PC-9 (cell line): ENCODE results near the gene UBE2V1.

Experiments used
- EZH2 ChIP-seq: fragments of 200-600 bp; sonication (generic); IDR thresholded peaks from 2 replicates; pipeline ENCODE4 v1.8.0; 2017; ENCODE audit warnings: antibody characterized with exemption, low read depth
- TF ChIP-seq, protein P1 (sequence below): fragments of 200-600 bp; sonication (generic); conservative IDR thresholded peaks from 2 replicates; pipeline ENCODE4 v1.6.1; 2017; ENCODE audit warnings: mixed run types, antibody characterized with exemption, mild to moderate bottlenecking, moderate library complexity

- TF ChIP-seq, protein P1, sequence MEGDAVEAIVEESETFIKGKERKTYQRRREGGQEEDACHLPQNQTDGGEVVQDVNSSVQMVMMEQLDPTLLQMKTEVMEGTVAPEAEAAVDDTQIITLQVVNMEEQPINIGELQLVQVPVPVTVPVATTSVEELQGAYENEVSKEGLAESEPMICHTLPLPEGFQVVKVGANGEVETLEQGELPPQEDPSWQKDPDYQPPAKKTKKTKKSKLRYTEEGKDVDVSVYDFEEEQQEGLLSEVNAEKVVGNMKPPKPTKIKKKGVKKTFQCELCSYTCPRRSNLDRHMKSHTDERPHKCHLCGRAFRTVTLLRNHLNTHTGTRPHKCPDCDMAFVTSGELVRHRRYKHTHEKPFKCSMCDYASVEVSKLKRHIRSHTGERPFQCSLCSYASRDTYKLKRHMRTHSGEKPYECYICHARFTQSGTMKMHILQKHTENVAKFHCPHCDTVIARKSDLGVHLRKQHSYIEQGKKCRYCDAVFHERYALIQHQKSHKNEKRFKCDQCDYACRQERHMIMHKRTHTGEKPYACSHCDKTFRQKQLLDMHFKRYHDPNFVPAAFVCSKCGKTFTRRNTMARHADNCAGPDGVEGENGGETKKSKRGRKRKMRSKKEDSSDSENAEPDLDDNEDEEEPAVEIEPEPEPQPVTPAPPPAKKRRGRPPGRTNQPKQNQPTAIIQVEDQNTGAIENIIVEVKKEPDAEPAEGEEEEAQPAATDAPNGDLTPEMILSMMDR = no peak
- no peak for TF ChIP-seq EZH2
Observed at GRCh38 chr20:50107796-50108331, 5.1 kb downstream of the UBE2V1 start.
